GM19025 (cell line): Measurements from ENCODE around the gene KIF2C.
"Not testable (repeated sequence)": the region's sequence is repeated elsewhere in the genome, so short reads cannot be mapped to it uniquely, and the experiment has no call there.

Experiments used
- ATAC-seq: cut with Tn5 transposase; IDR thresholded peaks from one replicate; pipeline ENCODE4 v1.9.1; 2021; ENCODE audit warnings: mild to moderate bottlenecking, low read depth, moderate library complexity; ENCODE audit not compliant: unreplicated experiment

Gene KIF2C

DNA sequence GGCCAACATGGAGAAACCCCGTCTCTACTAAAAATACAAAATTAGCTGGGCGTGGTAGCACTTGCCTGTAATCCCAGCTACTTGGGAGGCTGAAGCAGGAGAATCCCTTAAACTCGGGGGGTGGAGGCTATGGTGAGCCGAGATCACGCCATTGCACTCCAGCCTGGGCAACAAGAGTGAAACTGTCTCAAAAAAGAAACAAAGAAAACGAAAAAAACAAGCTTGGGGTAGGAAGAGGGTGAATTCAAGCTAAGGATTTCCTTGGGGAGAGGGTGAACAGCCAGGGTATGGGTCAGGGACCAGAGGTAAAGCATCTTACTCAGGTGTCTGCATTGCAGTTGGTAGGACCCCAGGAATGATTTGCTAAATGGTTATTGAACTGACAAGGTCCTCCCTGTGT is 26.8 kb downstream of the KIF2C start:
- ATAC-seq = not testable (repeated sequence)

DNA sequence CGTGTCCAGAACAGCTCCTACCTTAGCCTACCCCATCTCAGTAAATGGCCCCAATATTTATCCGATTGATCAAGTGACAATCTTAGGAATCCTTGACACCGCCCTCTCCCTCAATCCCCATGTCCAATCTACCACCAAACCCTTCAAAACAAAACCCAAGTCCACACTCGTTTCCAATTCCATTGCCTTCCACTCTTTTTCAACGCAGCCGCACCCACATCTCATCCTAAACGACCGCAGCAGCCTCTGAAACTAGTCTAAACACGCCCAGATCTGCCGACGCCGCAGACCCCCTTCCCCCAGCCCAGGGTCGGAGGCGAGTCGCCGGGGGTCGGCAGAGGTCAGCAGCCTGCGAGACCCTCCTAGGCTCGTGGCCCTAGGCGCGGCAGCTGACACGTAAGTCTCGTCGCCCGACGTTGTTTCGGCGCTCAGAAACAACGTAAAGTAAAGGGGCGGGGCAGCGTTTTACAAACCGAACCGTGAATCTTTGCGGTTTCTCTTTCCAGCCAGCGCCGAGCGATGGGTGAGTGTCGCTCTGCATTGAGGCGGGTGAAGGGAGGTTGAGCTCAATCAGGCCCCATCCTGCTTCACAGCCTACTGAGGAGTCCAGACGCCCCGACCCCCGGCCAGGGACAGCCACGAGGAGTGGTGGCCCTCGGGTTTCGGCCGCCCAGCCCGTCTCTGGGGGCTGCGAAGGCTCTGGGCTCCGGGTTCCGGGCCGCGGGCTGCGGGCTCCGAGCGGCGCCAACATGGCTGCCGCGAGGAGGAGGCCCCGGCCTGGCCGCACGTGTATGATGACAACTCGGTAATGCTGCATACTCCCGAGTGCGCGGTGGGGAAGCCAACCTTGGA is 35.7 kb downstream of the KIF2C start, which contains the start of gene RPS8:
Gene RPS8 (plus strand): TSS at position 463 of the 852 bp plus-strand sequence. CDS start 57 bp downstream, at position 520.
- peak; percentile 65 for ATAC-seq

DNA sequence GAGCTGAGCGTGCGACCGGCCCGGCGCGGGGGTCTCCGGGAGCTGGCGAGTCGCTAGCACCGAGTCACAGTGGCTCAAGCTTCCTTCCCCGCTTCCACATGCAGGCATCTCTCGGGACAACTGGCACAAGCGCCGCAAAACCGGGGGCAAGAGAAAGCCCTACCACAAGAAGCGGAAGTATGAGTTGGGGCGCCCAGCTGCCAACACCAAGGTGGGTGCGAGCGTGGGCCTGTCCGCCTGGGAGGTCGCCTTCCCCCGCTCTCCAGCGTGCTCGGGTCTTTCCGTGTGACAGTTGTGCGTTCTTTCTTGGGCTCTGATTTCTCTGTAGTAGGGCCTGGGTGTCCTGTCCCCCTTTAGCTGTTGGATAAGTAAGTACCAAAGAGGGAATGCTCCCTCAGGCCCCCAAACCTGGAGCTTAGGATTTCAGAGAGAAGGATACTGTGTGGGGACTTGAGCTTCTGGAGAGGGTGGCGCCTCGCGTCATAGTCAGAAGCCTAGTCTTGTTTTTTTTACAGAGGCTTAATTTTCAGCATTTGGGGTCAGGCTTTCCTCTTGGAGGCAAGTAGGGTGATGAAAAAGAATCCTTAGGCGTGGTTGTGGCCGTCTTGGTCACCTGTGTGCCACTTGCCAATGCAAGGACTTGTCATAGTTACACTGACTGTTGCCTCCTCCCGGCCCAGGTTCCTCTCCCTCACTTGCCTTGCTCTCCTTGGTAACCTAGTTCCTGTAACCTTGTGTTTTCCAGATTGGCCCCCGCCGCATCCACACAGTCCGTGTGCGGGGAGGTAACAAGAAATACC is 36.5 kb downstream of the KIF2C start:
- ATAC-seq = no peak

DNA sequence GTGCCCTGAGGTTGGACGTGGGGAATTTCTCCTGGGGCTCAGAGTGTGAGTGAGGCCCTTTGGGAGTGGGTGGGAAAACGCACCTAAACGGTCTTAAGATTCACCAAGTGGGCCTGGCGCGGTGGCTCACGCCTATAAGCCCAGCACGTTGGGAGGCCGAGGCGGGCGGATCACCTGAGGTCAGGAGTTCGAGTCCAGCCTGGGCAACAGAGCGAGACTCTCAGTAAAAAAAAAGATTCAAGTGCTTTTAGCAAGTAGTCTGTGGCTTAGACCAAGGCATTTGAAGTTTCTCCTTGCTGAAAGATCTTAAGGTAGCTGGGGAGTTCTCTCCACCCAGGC is 37.1 kb downstream of the KIF2C start:
- no peak for ATAC-seq

DNA sequence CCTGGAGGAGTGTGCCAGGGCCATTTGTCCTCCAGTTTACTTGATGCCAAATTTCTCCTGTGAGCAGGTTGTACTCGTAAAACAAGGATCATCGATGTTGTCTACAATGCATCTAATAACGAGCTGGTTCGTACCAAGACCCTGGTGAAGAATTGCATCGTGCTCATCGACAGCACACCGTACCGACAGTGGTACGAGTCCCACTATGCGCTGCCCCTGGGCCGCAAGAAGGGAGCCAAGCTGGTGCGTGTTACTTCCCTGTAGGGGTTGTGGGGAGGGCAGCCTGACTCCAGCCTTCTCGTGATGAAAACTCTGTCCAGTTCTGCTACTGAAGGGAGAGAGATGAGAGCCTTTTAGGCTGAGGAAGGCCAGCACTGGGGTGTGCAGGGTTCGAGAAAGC is 37.9 kb downstream of the KIF2C start:
- ATAC-seq = no peak

DNA sequence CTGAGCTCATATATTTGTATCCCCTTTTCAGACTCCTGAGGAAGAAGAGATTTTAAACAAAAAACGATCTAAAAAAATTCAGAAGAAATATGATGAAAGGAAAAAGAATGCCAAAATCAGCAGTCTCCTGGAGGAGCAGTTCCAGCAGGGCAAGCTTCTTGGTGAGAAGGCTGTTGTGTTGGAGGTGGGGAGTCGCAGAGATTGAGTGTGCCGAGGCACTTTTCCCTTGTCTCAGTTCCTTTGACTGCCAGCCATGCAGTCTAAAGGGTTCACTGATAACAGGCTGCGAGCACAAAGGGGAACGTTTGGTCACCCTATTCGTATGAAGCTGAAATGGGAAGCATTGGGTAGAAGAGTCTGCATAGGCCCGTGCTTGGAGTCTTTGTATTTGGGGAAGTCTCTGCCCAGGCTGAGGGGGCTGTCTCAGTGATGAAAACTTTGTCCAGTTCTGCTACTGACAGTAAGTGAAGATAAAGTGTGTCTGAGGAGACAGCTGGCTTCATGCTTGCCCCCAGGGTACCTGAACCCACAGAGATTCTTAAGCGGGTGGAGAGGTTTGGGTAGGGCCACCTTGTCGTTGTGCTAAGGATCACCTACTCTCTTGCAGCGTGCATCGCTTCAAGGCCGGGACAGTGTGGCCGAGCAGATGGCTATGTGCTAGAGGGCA is 38.5 kb downstream of the KIF2C start:
- ATAC-seq = no peak

DNA sequence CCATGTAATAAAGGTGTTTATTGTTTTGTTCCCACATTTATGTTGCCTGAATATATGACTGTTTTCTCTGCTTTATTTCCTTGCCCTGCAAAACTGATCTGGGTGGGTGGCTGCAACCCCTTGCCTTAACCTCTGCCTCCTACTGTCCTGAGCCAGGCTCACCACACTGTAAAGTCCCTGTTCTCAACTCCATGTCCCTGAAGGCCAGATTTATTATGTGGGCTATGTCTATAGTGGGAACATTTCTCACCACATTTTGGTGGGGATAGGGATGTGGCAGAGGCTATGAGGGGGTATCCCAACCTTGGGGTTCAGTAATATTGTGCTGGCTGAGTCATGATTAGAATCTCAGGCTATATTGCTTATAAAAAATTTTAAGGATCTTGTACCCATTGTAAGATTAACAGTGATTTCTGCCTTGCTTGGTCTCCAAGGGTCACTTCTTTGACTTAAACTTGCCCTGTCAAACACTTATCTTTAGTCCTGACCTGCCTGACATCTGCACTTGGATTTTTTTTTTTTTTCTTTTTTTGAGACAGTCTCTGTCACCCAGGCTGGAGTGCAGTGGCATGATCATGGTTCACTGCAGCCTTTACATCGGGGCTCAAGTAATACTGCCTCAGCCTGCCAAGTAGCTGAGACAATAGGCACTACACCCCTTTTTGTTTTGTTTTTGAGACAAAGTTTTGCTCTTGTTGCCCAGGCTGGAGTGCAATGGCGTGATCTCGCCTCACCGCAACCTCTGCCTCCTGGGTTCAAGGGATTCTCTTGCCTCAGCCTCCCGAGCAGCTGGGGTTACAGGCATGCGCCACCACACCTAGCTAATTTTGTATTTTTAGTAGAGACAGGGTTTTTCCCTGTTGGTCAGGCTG is 39.3 kb downstream of the KIF2C start:
- ATAC-seq = no peak

DNA sequence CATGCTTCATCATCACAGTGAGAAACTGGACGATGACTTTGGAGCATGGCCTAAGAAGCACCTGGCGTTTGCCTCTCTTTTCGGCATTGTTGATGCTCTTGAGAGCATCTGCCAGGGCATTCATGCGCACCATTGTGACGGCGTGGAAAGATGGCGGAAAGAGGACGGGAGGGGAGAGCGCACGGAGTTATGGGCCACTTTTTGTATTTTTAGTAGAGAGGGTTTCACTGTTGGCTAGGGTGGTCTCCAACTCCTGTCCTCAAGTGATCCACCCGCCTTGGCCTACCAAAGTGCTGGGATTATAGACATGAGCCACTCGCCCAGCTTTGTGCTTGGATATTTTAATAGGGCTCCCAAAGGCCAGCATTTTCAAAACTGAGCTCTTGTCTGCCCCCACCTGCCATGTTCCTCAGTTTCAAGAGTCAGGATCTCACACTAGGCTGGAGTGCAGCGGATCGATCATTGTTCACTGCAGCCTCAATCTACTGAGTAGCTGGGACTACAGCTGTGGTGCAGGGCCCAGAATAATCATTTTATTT is 41.0 kb downstream of the KIF2C start:
- ATAC-seq = no peak

DNA sequence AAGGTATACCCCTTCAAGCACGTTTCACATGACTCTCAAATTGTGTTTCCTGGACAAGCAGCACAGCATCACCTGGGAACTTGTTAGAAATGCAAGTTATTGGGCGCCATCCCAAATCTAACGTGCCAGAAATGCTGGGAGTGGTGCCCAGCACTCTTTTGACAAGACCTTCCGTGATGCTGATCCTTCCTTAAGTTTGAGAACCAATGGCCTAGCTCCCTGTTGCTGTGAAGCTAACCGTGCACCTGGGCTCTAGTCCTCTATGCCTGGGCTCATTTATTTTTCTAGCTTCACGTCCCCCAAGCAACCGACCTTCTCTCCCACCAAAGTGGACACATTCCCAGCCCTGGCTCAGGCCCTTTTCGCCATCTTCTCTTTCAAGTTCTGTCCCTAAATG is 44.1 kb downstream of the KIF2C start:
- no peak for ATAC-seq

DNA sequence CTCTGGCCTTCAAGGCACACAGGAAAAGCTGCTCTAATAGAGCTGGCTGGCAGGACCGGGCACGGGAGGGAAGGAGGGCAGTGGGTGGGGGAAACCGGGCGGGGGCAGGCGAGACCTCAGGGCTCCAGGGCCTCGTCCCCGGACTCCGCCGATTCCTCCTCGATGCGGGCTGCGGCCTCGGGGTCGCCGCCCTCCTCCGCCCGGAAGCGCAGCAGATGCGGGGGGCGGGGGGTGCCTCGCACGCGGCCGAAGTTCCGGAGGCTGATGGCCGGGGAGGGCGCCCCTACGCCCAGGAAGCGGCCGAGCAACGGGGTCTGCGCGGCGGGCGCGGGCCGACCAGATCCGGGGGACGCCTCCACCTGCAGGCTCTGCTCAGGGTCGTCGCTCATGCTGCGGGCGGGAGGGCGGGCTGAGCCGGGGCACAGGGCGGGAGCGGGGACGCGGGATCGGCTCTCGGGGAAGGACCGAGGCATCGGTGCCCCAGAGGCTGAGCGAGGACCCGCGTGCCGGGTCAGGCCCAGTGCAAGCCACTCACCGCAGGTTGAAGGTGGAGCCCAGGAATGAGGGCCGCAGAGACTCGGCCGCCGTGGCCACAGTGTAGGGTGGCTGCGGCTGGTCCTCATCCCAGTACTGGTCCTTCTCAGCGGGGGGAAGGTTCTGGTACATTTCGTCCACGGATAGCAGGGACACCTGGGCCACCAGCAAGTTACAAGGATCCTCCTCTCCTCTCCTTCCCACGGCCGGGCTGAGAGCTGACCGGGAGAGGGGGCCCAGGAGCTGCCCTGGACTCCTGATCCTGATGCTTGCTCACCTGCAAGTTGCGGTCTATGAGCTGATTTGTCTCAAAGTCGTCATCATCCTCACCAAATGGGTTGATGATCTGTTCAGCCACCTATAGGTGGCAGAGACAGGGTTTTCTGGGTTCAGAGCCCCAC is 44.7 kb downstream of the KIF2C start:
- no peak for ATAC-seq

DNA sequence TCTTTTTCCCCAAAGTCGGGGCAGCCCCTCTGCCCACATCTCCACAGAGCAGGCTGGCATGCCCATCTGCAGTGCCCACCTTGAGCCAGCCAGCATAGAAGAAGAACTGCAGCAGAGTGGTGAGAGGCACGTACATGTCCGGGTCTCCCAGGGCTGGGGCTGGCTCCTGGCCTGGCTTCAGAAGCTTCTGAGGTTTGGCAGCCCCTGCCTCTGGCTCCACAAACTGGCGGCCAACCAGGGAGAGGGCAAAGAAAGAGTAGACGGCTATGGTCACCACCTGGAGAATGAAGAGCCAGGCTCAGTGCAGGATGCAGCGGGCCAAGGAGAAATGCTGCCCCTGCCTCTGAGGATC is 45.4 kb downstream of the KIF2C start:
- ATAC-seq = no peak

DNA sequence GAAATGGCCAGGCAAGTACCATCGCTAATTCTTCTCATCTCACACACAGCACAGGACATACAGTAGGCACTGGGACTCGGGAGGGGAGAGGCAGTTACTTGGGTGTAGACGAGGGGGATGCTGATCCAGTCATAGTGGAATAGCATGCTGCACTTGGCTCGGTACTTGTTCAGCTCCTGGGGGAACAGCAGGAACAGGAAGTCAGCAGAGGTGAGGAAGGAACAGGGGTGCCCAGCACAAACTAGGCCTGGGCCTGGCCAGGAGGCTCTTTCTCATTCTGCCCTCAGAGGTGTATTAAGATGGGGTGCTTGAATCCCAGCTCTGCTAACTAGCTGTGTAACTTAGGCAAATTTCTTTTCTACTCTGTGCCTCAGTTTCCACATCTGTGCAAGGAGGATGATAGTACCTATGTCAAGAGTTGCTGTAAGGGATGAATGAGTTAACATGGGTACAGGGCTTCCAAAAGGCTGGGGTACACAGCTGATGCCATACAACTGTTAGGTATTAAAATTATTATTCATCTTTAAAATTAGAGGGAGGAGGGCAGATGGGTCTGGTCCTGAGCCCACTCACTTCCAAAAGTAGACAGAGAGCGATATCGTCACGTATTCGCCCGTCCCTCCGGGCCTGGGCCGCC is 46.0 kb downstream of the KIF2C start:
- no peak for ATAC-seq

DNA sequence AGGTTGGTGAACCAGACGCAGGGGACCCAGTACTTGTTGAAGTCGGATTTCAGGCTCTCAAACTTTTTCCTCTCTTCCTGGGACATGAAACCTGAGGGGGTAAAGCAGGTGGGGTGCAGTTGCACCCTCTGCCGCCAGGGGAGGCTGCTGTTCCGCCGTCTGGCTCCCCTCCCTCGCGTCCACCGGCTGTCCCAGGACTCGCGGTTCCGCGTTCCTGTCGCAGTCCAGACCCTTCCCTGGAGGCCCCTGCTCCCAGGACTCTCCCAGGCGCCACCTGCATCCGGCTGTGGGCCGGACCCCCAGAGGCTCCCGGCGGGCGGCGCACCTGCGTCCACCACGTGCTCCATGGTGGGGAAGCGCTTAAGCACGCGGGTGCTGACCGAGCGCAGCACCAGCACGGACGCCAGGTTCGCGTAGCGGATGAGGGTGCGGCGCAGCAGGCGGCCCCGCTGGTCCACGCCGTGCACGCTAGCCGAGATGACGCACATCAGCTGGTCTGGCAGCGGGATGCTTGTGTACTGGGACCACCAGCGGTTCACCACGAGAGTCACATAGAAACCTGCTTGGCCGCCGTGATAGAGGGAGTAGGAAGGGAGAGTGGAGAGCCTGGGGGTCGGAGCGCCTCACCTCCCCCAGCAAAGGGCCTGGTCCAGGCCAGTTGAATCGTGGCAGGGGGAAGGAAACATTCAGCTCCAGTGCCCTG is 46.7 kb downstream of the KIF2C start:
- no peak for ATAC-seq

DNA sequence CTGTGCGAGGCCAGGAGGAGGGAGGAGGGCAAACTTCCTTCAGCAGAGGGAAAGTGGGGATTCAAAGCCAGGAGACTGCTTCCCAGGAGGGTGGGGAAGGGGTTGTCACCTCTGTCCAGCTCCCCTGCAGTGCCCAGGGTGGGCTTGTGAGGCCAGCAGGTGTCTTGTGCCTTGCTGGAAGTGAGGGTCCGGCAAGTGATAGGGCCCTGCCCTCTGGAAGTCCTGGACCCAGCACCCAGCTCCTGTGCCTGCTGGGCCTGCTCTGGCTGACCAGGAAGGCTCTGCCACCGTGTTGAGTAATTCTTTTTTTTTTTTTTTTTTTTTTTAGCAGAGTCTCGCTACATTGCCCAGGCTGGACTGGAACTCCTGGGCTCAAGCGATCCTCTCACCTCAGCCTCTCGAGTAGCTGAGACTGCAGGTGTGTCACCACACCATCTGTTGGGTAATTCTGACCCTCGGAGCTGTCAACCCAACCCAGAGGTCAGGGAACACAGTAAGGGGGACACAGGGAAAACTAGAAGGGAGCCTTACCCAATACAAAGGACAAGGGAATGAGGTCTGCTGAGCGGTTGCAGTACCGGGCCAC is 47.3 kb downstream of the KIF2C start:
- no peak for ATAC-seq

DNA sequence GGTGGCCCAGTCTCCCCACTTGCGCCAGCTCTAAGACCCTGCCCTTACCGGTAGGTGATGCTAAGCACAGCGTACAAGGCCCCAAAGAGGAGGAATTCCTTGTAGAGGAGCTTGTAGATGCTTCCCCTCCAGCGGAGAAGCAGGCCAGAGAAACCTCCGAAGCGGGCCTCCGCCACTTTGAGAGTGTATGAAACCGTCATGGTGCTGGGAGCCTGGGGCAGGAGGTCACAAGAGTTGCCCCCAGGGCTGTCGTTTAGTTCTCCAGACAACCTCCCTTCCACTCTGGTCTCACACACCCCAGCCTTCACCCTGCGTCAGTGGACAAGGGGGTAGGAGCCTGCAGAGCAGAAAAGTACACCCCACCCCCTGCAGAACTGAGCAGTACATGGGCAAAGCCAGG is 47.9 kb downstream of the KIF2C start:
- no peak for ATAC-seq

DNA sequence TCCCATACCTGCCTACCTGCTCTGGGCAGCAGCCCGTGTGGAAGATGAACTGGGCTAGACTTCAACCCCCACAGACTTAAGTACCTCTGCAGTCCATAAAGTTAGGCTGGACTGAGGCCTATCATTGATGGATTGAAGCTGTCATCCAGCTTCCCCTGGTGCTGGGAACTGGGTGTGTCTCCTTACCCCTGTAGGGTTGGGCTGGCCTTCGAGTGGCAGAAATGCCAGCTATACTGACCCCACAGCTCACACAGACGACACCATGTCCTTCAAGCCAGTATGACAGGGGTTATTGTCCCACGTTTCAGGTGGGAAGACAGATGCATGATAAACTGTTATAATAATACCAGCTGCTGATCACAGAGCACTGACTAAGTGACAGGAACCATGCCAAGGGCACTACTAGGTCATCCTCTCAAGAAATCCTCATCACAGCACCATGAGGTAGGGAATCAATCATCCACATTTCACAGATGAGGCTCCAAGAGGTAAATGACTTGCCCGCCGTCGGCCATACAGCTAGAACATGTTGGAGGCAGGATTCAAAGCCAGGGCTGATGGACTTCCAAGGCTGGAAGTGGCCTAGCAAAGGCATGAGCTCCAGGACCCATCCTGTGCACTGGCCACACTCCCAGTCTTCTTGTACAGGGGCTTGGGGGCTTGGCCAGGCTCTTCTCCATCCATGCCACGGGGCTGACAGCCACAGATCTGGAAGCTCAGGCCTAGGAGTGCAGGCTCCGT is 48.7 kb downstream of the KIF2C start, which contains the start of gene BEST4:
Gene BEST4 (minus strand): TSS at position 51 of the 741 bp plus-strand sequence. CDS start 465 bp downstream, outside the sequence.
- no peak for ATAC-seq
